ENCODE results near the gene SLC25A5. TPM values are rescaled to one million over a fixed set of nuclear protein-coding genes. Genes with fewer than 3 reads are reported as not detected.

SLC25A5 gene
- total RNA-seq, 1 experiment from 2014 or later = 641 TPM

DNA sequence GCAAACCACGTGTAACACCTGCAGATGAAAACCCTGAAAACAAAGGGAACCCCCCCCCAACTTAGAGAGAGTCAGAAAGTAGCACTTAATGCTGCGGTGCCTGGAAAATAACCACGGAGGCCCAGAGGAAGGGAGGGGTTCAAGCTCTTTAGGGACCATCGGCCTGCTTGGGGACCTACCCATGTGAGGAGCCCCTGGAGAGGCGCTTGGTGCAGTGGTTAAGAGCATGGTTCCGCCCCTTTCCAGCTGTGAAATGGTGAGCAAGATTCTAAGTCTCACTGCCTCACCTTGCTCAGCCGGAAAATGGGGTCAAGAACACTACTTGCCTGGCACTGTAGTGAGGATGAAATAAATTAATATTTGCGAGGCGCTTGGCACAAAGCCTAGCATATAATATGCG is 13.8 kb downstream of the SLC25A5 start:
- RAD21 ChIA-PET (ENCODE audit: low non-redundant PET in 1 of 2, low total read pairs in 2 of 2, uncharacterized antibody in 2 of 2, unreplicated experiment in 2 of 2) = no interaction called here
- no peaks in the 10 kb centered on the region for H3K9me2 ChIP-seq (ENCODE audit: insufficient read depth)
- peak overlapping the region; percentile 49 for H3K9ac ChIP-seq (ENCODE audit: low read length)
- peaks cover 0 to 30% of the 10 kb centered on the region in 2 experiments; a peak in 3 of 4 replicates for H3K4me1 ChIP-seq (ENCODE audit: control insufficient read depth in 1 of 2, insufficient read depth in 2 of 2, low read length in 2 of 2)
- no peaks in the 10 kb centered on the region for H3K36me3 ChIP-seq (ENCODE audit: control insufficient read depth in 1 of 2, insufficient read depth in 2 of 2, low read length in 2 of 2)
- peak; percentile 17; the same call in 1 of the 2 replicates for ATAC-seq
- no peaks in the 10 kb centered on the region for H3K27me3 ChIP-seq (ENCODE audit: insufficient read depth, low read length)
- POLR2A ChIA-PET = no interaction called here
- H3K4me3 ChIP-seq (replicated peaks in 1 of 2; ENCODE audit: low read depth in 1 of 2, low read length in 2 of 2) = no peak overlapping the region
- H4K20me1 ChIP-seq (ENCODE audit: insufficient read depth) = no peaks in the 10 kb centered on the region
- BruUV-seq (replicated peaks) = no TSS peak
- no peak for DNase-seq (ENCODE audit: low read depth, low spot score)
- TF ChIP-seq POLR2AphosphoS5 (IDR thresholded peaks at IDR 0.05; ENCODE audit: low read depth, low read length) (no peak), EGR1 (IDR thresholded peaks at IDR 0.05; ENCODE audit: low read depth) (no peak), EZH2 (IDR thresholded peaks at IDR 0.05) (no peak), YY1 (IDR thresholded peaks at IDR 0.05; ENCODE audit: extremely low read depth, insufficient replicate concordance, low read depth, low read length) (no peak)
- TF ChIP-seq, protein P1, sequence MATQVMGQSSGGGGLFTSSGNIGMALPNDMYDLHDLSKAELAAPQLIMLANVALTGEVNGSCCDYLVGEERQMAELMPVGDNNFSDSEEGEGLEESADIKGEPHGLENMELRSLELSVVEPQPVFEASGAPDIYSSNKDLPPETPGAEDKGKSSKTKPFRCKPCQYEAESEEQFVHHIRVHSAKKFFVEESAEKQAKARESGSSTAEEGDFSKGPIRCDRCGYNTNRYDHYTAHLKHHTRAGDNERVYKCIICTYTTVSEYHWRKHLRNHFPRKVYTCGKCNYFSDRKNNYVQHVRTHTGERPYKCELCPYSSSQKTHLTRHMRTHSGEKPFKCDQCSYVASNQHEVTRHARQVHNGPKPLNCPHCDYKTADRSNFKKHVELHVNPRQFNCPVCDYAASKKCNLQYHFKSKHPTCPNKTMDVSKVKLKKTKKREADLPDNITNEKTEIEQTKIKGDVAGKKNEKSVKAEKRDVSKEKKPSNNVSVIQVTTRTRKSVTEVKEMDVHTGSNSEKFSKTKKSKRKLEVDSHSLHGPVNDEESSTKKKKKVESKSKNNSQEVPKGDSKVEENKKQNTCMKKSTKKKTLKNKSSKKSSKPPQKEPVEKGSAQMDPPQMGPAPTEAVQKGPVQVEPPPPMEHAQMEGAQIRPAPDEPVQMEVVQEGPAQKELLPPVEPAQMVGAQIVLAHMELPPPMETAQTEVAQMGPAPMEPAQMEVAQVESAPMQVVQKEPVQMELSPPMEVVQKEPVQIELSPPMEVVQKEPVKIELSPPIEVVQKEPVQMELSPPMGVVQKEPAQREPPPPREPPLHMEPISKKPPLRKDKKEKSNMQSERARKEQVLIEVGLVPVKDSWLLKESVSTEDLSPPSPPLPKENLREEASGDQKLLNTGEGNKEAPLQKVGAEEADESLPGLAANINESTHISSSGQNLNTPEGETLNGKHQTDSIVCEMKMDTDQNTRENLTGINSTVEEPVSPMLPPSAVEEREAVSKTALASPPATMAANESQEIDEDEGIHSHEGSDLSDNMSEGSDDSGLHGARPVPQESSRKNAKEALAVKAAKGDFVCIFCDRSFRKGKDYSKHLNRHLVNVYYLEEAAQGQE (IDR thresholded peaks at IDR 0.05; ENCODE audit: low read depth) = no peak
- TF ChIP-seq, protein P2, sequence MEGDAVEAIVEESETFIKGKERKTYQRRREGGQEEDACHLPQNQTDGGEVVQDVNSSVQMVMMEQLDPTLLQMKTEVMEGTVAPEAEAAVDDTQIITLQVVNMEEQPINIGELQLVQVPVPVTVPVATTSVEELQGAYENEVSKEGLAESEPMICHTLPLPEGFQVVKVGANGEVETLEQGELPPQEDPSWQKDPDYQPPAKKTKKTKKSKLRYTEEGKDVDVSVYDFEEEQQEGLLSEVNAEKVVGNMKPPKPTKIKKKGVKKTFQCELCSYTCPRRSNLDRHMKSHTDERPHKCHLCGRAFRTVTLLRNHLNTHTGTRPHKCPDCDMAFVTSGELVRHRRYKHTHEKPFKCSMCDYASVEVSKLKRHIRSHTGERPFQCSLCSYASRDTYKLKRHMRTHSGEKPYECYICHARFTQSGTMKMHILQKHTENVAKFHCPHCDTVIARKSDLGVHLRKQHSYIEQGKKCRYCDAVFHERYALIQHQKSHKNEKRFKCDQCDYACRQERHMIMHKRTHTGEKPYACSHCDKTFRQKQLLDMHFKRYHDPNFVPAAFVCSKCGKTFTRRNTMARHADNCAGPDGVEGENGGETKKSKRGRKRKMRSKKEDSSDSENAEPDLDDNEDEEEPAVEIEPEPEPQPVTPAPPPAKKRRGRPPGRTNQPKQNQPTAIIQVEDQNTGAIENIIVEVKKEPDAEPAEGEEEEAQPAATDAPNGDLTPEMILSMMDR (IDR thresholded peaks at IDR 0.05 in 2 of 3, conservative IDR thresholded peaks at IDR 0.05 in 1 of 3; ENCODE audit: borderline replicate concordance in 1 of 3, insufficient read depth in 1 of 3, low read depth in 2 of 3, low read length in 2 of 3) = no peak
- CTCF ChIA-PET = interaction anchor here (1.0 to 3.8 kb wide), 4 partner anchors 12 to 272 kb away, joined by 3 to 36 read pairs (median 10); no protein-coding TSS in a partner anchor
- peak overlapping the region; percentile 71 for H3K4me2 ChIP-seq (ENCODE audit: low read length)
- H3K27ac ChIP-seq (ENCODE audit: low read depth, low read length) = 0 out of 2 replicates have a peak overlapping the region, but pooled peaks have one; percentile 44
- H3K79me2 ChIP-seq (ENCODE audit: insufficient read depth, low read length) = no peaks in the 10 kb centered on the region
- intact Hi-C loops (cut with micrococcal nuclease) = no loop called here
- H2AFZ ChIP-seq (ENCODE audit: low read depth, low read length, poor library complexity, severe bottlenecking) = no peak overlapping the region
- no peaks in the 10 kb centered on the region for H3K9me3 ChIP-seq (ENCODE audit: control insufficient read depth in 1 of 2, insufficient read depth in 1 of 2, low read depth in 1 of 2, low read length in 2 of 2)
